Measurements from ENCODE around the gene ATP11A. TPM values are rescaled to one million over a fixed set of nuclear protein-coding genes. Genes with fewer than 3 reads are reported as not detected.

The ATP11A gene
- total RNA-seq, 4 donors from 2014 or later: 32.1 to 83.6 (median 46.2) TPM

GRCh38 chr13:112826565-112826964, 136.7 kb downstream of the ATP11A start:
- no peak for TF ChIP-seq POLR2A (IDR thresholded peaks at IDR 0.05)
- Histone ChIP-seq H3K9me3 (no peaks in the 10 kb centered on the region), H3K4me1 (no peaks in the 10 kb centered on the region), H3K4me3 (replicated peaks in 1 of 3) (no peak overlapping the region), H3K36me3 (peaks cover 15 to 30% of the 10 kb centered on the region in 2 donors), H3K27me3 (no peaks in the 10 kb centered on the region), H3K27ac (no peak overlapping the region)
- DNase-seq: no peak
- intact Hi-C loops (cut with DNase I): no loop called here
- 96% methylated on average over 14 of the region's 14 CpGs for WGBS, 2 donors

- WGBS, 2 donors: 85 to 91% methylated on average over 19 of the region's 19 CpGs
- Histone ChIP-seq H3K27me3 (no peaks in the 10 kb centered on the region), H3K9me3 (no peaks in the 10 kb centered on the region), H3K27ac (no peak overlapping the region), H3K36me3 (peaks cover 31 to 35% of the 10 kb centered on the region in 2 donors), H3K4me3 (replicated peaks in 1 of 3) (no peak overlapping the region), H3K4me1 (no peaks in the 10 kb centered on the region)
- DNase-seq: no peak
- TF ChIP-seq CTCF (IDR thresholded peaks at IDR 0.05): no peak
- no peak for TF ChIP-seq POLR2A (IDR thresholded peaks at IDR 0.05)
- intact Hi-C loops (cut with DNase I): no loop called here
Observed at GRCh38 chr13:112828082-112828699, 138.4 kb downstream of the ATP11A start.

GRCh38 chr13:112828756-112829155, 138.9 kb downstream of the ATP11A start:
- H3K4me3 ChIP-seq (replicated peaks in 1 of 3): no peak overlapping the region
- peaks cover 4 to 5% of the 10 kb centered on the region in 2 donors for H3K4me1 ChIP-seq
- TF ChIP-seq CTCF (IDR thresholded peaks at IDR 0.05) (no peak), POLR2A (IDR thresholded peaks at IDR 0.05) (no peak)
- H3K9me3 ChIP-seq: no peaks in the 10 kb centered on the region
- WGBS, 2 donors: 97 to 98% methylated on average over 14 to 15 of the region's 15 CpGs
- H3K27ac ChIP-seq: no peak overlapping the region
- peaks cover 29 to 35% of the 10 kb centered on the region in 2 donors for H3K36me3 ChIP-seq
- no peaks in the 10 kb centered on the region for H3K27me3 ChIP-seq
- intact Hi-C loops (cut with DNase I): no loop called here
- DNase-seq: no peak

- WGBS, 2 donors: 96 to 98% methylated on average over 9 to 19 of the region's 21 CpGs
- peaks cover 34 to 38% of the 10 kb centered on the region in 2 donors for H3K36me3 ChIP-seq
Observed at GRCh38 chr13:112831196-112831595, 141.4 kb downstream of the ATP11A start.

DNA sequence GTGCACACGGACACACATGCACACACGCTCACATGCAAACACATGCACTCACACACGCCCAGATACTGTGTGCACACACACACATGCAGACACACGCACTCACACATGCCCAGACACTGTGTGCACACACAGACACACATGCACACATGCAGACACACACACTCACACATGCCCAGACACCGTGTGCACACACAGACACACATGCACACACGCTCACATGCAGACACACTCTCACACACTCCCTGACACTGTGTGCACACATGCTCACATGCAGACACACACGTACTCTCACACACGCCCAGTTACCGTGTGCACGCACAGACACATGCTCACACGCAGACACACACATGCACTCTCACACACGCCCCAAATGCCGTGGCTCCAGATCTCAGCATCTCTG, 142.0 kb downstream of the ATP11A start:
- WGBS, 2 donors: 92 to 93% methylated on average over 13 of the region's 13 CpGs

More at GRCh38 chr13:112831196-112831595, 141.4 kb downstream of the ATP11A start:
- TF ChIP-seq CTCF (IDR thresholded peaks at IDR 0.05) (no peak), POLR2A (IDR thresholded peaks at IDR 0.05) (no peak)
- no peak for DNase-seq
- Histone ChIP-seq H3K27me3 (no peaks in the 10 kb centered on the region), H3K4me3 (replicated peaks in 1 of 3) (no peak overlapping the region), H3K9me3 (no peaks in the 10 kb centered on the region), H3K27ac (no peak overlapping the region), H3K4me1 (peaks cover 5 to 12% of the 10 kb centered on the region in 2 donors)
- intact Hi-C loops (cut with DNase I): no loop called here

More for the DNA sequence above, 142.0 kb downstream of the ATP11A start:
- no peaks in the 10 kb centered on the region for H3K27me3 ChIP-seq
- H3K4me1 ChIP-seq: peaks cover 5 to 12% of the 10 kb centered on the region in 2 donors
- no peak overlapping the region for H3K4me3 ChIP-seq (replicated peaks in 1 of 3)
- TF ChIP-seq CTCF (IDR thresholded peaks at IDR 0.05) (no peak), POLR2A (IDR thresholded peaks at IDR 0.05) (no peak)
- no peak for DNase-seq
- H3K27ac ChIP-seq: no peak overlapping the region
- no peaks in the 10 kb centered on the region for H3K9me3 ChIP-seq
- intact Hi-C loops (cut with DNase I): no loop called here
- peaks cover 33 to 38% of the 10 kb centered on the region in 2 donors for H3K36me3 ChIP-seq

All from thyroid gland (tissue), 4 donors.